Tibial nerve (tissue), 4 donors: Measurements from ENCODE around the gene SEMA3E. TPM values are rescaled to one million over a fixed set of nuclear protein-coding genes. Genes with fewer than 3 reads are reported as not detected.
"Not testable (repeated sequence)": the region's sequence is repeated elsewhere in the genome, so short reads cannot be mapped to it uniquely, and the experiment has no call there.

Experiments used
- DNase-seq, 2 donors: peaks; one replicate each; pipeline ENCODE4 v3.0.0-alpha.2; 2019; ENCODE audit warnings: low spot score in 2 of 2
- H3K27ac ChIP-seq, 4 donors: fragments of 200-600 bp; sonication (generic) in 3 of 4; one replicate each; pipeline ENCODE4 v1.5.1; 2017 to 2019; ENCODE audit warnings: mild to moderate bottlenecking in 1 of 4
- H3K27me3 ChIP-seq, 2 donors: fragments of 200-600 bp; sonication (generic) in 1 of 2; one replicate each; pipeline versions ENCODE4 v1.5.1 to v1.6.0; 2017 to 2019
- H3K36me3 ChIP-seq, 3 donors: fragments of 200-600 bp; sonication (generic); one replicate each; pipeline ENCODE4 v1.5.1; 2018 to 2019
- H3K4me1 ChIP-seq, 4 donors: fragments of 200-600 bp; sonication (generic) in 3 of 4; one replicate each; pipeline ENCODE4 v1.5.1; 2017 to 2019
- H3K4me3 ChIP-seq, 4 donors: fragments of 200-600 bp; sonication (generic) in 3 of 4; one replicate each; pipeline ENCODE4 v1.5.1; 2017 to 2019; ENCODE audit warnings: mild to moderate bottlenecking in 1 of 4, moderate library complexity in 1 of 4
- H3K9me3 ChIP-seq, 4 donors: fragments of 200-600 bp; sonication (generic) in 3 of 4; one replicate each; pipeline ENCODE4 v1.5.1; 2017 to 2019
- EP300 ChIP-seq, 2 donors: sonication (generic); formaldehyde crosslinking; IDR thresholded peaks; one replicate each; pipeline ENCODE4 v1.6.1; 2017; ENCODE audit warnings: antibody characterized with exemption in 2 of 2, mild to moderate bottlenecking in 1 of 2
- POLR2A ChIP-seq, 2 donors: fragments of 450-650 bp; IDR thresholded peaks; one replicate each; pipeline ENCODE4 v1.6.1; 2017; ENCODE audit warnings: antibody characterized with exemption in 2 of 2, mild to moderate bottlenecking in 2 of 2, moderate library complexity in 2 of 2
- WGBS, 2 donors: methylation state at CpG; one replicate each; pipeline ENCODE4 v1.1.5; 2018; 5-methylcytosine and 5-hydroxymethylcytosine counted together
- total RNA-seq, 4 donors: library from RNA; depleted of rRNA; stranded (reverse); fragments of >200 nt; gene quantifications; one replicate each; pipeline ENCODE4 v1.1.0, GENCODE V29; 2016
- TF ChIP-seq, protein P1 (sequence below), 5 experiments: fragments of 200-600 bp in 3 of 5; fragments of 450-650 bp in 2 of 5; sonication (generic) in 3 of 5; IDR thresholded peaks; one replicate each; pipeline ENCODE4 v1.5.1; 2016 to 2019; ENCODE audit warnings: antibody characterized with exemption in 5 of 5, mild to moderate bottlenecking in 3 of 5, moderate library complexity in 2 of 5

Gene SEMA3E
- total RNA-seq, 4 donors from 2014 or later, result 0.60 to 21.9 (median 2.9) TPM

DNA sequence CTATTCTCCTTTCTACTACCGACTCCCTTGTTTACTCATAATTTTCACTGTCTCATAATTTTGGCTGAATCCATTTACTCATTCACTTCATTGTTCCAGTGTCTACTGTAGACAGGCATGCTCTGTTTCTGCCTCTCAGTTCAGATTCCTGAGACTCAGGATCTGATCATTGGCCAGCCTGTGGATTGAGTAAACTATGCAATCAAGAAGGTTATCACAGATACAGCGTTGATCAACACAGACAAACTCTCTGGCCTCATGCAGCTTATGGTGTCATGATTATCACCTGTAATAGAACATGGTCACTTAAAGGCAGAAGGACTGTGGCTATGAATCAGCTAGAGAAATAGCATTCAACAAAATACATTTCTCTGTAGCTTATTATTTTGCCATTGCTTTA lies 86.0 kb downstream of the SEMA3E start:
- no peaks in the 10 kb centered on the region for H3K36me3 ChIP-seq
- TF ChIP-seq POLR2A (IDR thresholded peaks at IDR 0.05) (no peak), EP300 (IDR thresholded peaks at IDR 0.05) (no peak)
- TF ChIP-seq, protein P1, sequence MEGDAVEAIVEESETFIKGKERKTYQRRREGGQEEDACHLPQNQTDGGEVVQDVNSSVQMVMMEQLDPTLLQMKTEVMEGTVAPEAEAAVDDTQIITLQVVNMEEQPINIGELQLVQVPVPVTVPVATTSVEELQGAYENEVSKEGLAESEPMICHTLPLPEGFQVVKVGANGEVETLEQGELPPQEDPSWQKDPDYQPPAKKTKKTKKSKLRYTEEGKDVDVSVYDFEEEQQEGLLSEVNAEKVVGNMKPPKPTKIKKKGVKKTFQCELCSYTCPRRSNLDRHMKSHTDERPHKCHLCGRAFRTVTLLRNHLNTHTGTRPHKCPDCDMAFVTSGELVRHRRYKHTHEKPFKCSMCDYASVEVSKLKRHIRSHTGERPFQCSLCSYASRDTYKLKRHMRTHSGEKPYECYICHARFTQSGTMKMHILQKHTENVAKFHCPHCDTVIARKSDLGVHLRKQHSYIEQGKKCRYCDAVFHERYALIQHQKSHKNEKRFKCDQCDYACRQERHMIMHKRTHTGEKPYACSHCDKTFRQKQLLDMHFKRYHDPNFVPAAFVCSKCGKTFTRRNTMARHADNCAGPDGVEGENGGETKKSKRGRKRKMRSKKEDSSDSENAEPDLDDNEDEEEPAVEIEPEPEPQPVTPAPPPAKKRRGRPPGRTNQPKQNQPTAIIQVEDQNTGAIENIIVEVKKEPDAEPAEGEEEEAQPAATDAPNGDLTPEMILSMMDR (IDR thresholded peaks at IDR 0.05), result no peak
- DNase-seq, result no peak
- H3K27ac ChIP-seq, result no peak overlapping the region
- H3K27me3 ChIP-seq, result no peaks in the 10 kb centered on the region
- no peaks in the 10 kb centered on the region for H3K4me1 ChIP-seq
- H3K4me3 ChIP-seq, result no peak overlapping the region
- H3K9me3 ChIP-seq, result no peaks in the 10 kb centered on the region
- WGBS, 2 donors, result 56 to 60% methylated on average over 2 of the region's 2 CpGs

DNA sequence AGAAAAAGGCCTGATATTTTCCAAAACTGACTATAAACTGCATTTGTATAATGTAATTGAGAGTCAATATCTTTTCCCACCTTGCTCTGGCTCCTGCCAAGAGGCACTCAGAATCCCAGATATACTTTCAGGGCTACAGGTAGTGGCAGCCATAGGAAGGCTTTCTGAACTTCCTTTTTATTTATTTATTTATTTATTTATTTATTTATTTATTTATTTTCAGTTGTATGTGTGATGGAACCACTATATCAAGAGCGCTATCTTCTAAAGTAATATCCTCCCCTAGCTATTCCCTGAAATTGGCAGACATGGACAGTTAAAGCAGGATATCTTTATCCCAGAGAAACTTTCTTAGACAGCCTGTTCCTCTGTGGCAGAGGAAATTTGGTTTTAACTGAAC lies 86.7 kb downstream of the SEMA3E start:
- WGBS, 2 donors, result 97 to 100% methylated on average over 1 of the region's 1 CpG
- TF ChIP-seq, protein P1 (IDR thresholded peaks at IDR 0.05), result no peak
- TF ChIP-seq POLR2A (IDR thresholded peaks at IDR 0.05) (no peak), EP300 (IDR thresholded peaks at IDR 0.05) (no peak)

GRCh38 chr7:83559887-83560286 lies 89.1 kb downstream of the SEMA3E start:
- 52 to 56% methylated on average over 3 of the region's 3 CpGs for WGBS, 2 donors
- no peaks in the 10 kb centered on the region for H3K36me3 ChIP-seq
- H3K27me3 ChIP-seq, result no peaks in the 10 kb centered on the region
- no peak overlapping the region for H3K27ac ChIP-seq
- H3K4me3 ChIP-seq, result no peak overlapping the region
- H3K9me3 ChIP-seq, result no peaks in the 10 kb centered on the region
- TF ChIP-seq POLR2A (IDR thresholded peaks at IDR 0.05) (no peak), EP300 (IDR thresholded peaks at IDR 0.05) (no peak)
- TF ChIP-seq, protein P1 (IDR thresholded peaks at IDR 0.05), result no peak
- DNase-seq, result no peak
- H3K4me1 ChIP-seq, result no peaks in the 10 kb centered on the region

More for the DNA sequence above, 86.7 kb downstream of the SEMA3E start:
- H3K36me3 ChIP-seq, result no peaks in the 10 kb centered on the region
- no peak for DNase-seq
- H3K9me3 ChIP-seq, result no peaks in the 10 kb centered on the region
- H3K27ac ChIP-seq, result no peak overlapping the region
- no peaks in the 10 kb centered on the region for H3K27me3 ChIP-seq
- no peaks in the 10 kb centered on the region for H3K4me1 ChIP-seq
- H3K4me3 ChIP-seq, result no peak overlapping the region

DNA sequence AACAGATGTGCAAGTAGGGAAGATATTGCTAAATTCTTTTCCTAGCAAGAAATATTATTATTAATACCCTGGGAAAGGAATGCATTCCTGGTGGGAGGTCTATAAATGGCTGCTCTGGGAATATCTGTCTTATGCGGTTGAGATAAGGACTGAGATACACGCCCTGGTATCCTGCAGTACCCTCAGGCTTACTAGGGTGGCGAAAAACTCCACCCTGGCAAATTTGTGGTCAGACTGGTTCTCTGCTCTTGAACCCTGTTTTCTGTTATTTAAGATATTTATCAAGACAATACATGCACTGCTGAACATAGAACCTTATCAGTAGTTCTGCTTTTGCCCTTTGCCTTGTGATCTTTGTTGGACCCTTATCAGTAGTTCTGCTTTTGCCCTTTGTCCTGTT lies 96.4 kb downstream of the SEMA3E start:
- not testable (repeated sequence) for DNase-seq, H3K9me3 ChIP-seq, H3K4me3 ChIP-seq, H3K36me3 ChIP-seq, H3K27me3 ChIP-seq, H3K27ac ChIP-seq, H3K4me1 ChIP-seq
- 70 to 87% methylated on average over 3 of the region's 3 CpGs for WGBS, 2 donors

GRCh38 chr7:83550100-83550499 lies 98.8 kb downstream of the SEMA3E start:
- Histone ChIP-seq H3K27me3 (no peaks in the 10 kb centered on the region), H3K4me3 (no peak overlapping the region), H3K9me3 (peaks cover 0 to 5% (median 0%) of the 10 kb centered on the region in 4 donors), H3K36me3 (no peaks in the 10 kb centered on the region), H3K27ac (no peak overlapping the region), H3K4me1 (no peaks in the 10 kb centered on the region)
- TF ChIP-seq, protein P1 (IDR thresholded peaks at IDR 0.05), result no peak
- TF ChIP-seq POLR2A (IDR thresholded peaks at IDR 0.05), result no peak
- 75 to 79% methylated on average over 4 of the region's 4 CpGs for WGBS, 2 donors
- DNase-seq, result no peak

DNA sequence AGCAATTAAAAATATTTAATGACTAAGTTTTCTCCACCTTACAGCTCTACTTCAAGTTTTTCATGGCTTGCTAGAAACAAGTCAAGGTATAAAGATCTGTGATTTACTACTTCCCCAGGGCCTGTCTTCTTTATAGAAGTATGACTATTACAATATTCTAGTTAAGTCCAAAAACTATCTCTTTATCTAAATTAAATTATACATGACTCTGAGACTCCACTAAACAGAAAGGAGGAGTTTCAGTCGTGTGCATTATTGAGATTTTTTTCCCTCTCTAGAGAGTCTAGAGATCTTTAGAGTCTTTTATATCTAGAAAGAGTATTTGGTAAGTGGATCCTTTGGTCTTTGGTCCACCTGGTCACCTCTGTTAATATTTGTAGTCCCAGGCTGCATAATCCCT lies 100.7 kb downstream of the SEMA3E start:
- TF ChIP-seq, protein P1 (IDR thresholded peaks at IDR 0.05), result no peak
- TF ChIP-seq EP300 (IDR thresholded peaks at IDR 0.05) (no peak), POLR2A (IDR thresholded peaks at IDR 0.05) (no peak)
- DNase-seq, result no peak
- Histone ChIP-seq H3K36me3 (no peaks in the 10 kb centered on the region), H3K27ac (no peak overlapping the region), H3K27me3 (no peaks in the 10 kb centered on the region), H3K4me3 (no peak overlapping the region), H3K9me3 (peaks cover 0 to 5% (median 0%) of the 10 kb centered on the region in 4 donors), H3K4me1 (no peaks in the 10 kb centered on the region)
- 60% methylated on average over 1 of the region's 1 CpG for WGBS, 2 donors
